G401.6 (cell line): ENCODE measurements around the gene FRMD8.
"Not testable (repeated sequence)": the region's sequence is repeated elsewhere in the genome, so short reads cannot be mapped to it uniquely, and the experiment has no call there.

ENCODE experiments used
- FAIRE-seq: peaks from 2 replicates; lab custom pipeline; 2012; peaks lifted over from hg19 to GRCh38; lab: Jason Lieb, UNC

Gene FRMD8

GRCh38 chr11:65394125-65394536 is 7.7 kb downstream of the FRMD8 start:
- no peak for FAIRE-seq

GRCh38 chr11:65395961-65396530 is 9.6 kb downstream of the FRMD8 start:
- FAIRE-seq, result no peak

- no peak for FAIRE-seq
These were observed 10.6 kb downstream of the FRMD8 start for GRCh38 chr11:65396769-65397745.

- no peak for FAIRE-seq
These were observed 12.0 kb downstream of the FRMD8 start for GRCh38 chr11:65398362-65398910.

GRCh38 chr11:65399249-65399648 is 12.8 kb downstream of the FRMD8 start:
- FAIRE-seq, result no peak

GRCh38 chr11:65399845-65400244 is 13.4 kb downstream of the FRMD8 start:
- FAIRE-seq, result no peak

- FAIRE-seq, result no peak
These were observed 14.1 kb downstream of the FRMD8 start for GRCh38 chr11:65400307-65401072.

- no peak for FAIRE-seq
These were observed 14.8 kb downstream of the FRMD8 start for GRCh38 chr11:65401073-65401802.

- FAIRE-seq, result no peak
These were observed 15.4 kb downstream of the FRMD8 start for GRCh38 chr11:65401803-65402248.

GRCh38 chr11:65402790-65403189 is 16.4 kb downstream of the FRMD8 start:
- no peak for FAIRE-seq

GRCh38 chr11:65403607-65404121 is 17.2 kb downstream of the FRMD8 start:
- no peak for FAIRE-seq

- no peak for FAIRE-seq
These were observed 17.8 kb downstream of the FRMD8 start for GRCh38 chr11:65404210-65404609.

- no peak for FAIRE-seq
These were observed 18.4 kb downstream of the FRMD8 start for GRCh38 chr11:65404638-65405339.

- no peak for FAIRE-seq
These were observed 24.7 kb downstream of the FRMD8 start for GRCh38 chr11:65410936-65411680.

GRCh38 chr11:65411681-65412070 is 25.2 kb downstream of the FRMD8 start:
- no peak for FAIRE-seq

- FAIRE-seq, result no peak
These were observed 26.0 kb downstream of the FRMD8 start for GRCh38 chr11:65412271-65413076.

- not testable (repeated sequence) for FAIRE-seq
These were observed 26.7 kb downstream of the FRMD8 start for GRCh38 chr11:65413077-65413664.

GRCh38 chr11:65414776-65415498 is 28.5 kb downstream of the FRMD8 start:
- FAIRE-seq, result no peak
